Activated CD8-positive, alpha-beta T cell treated with anti-CD3 and anti-CD28 coated beads, Interleukin-2, amount 10 ng/mL, durations not matched to agents 7 days and 5 days (primary cell): ENCODE measurements around the gene GCSAM. TPM values are rescaled to one million over a fixed set of nuclear protein-coding genes. Genes with fewer than 3 reads are reported as not detected.

Experiments used
- microRNA-seq: library from miRNA; unstranded; fragments of <30 nt; microRNA quantifications from one replicate; pipeline ENCODE4 v1.2.0, GENCODE V29; 2022
- total RNA-seq, 2 experiments: library from RNA; stranded (reverse); gene quantifications; one replicate each; pipeline ENCODE4 v1.2.3, GENCODE V29; 2021

The GCSAM gene
- total RNA-seq, 2 experiments from 2014 or later: 5.6 to 6.9 TPM

Small RNA genes within 50 kb of the gene (microRNA-seq; reads per million reads assigned to microRNA genes)
- not detected for gene MIR567

Other genes with a start within 250 kb of the GCSAM start
- gene ABHD10, start 154.2 kb downstream of the GCSAM start, total RNA-seq: 10 to 100 TPM; 36.3 to 43.7 TPM
- not detected for gene TAGLN3, start 134.3 kb downstream of the GCSAM start, total RNA-seq
- gene TMPRSS7, start 98.5 kb downstream of the GCSAM start, total RNA-seq: not detected
- gene C3orf52, start 46.9 kb downstream of the GCSAM start, total RNA-seq: 1 to 10 TPM; 2.3 to 2.5 TPM
- gene SLC9C1, start 161.0 kb upstream of the GCSAM start, total RNA-seq: not detected
- 1 to 10 TPM in 1 of 2 experiments, under 1 TPM in 1; 0.86 to 1.4 TPM for gene CD200, start 199.9 kb upstream of the GCSAM start, total RNA-seq